Keratinocyte (primary cell): ENCODE measurements around the gene DAPK2. TPM values are rescaled to one million over a fixed set of nuclear protein-coding genes. Genes with fewer than 3 reads are reported as not detected.

Experiments used
- DNase-seq: peaks from one replicate; pipeline ENCODE4 v3.0.0-alpha.2; 2011; ENCODE audit warnings: low read depth, missing footprints, low spot score
- FAIRE-seq: peaks from 2 replicates; lab custom pipeline; 2011; peaks lifted over from hg19 to GRCh38; lab: Jason Lieb, UNC
- H2AFZ ChIP-seq: 2 replicates; pipeline ENCODE4 v1.6.0; 2012; ENCODE audit warnings: low read length, control low read depth, inconsistent platforms; ENCODE audit not compliant: control insufficient read depth
- H3K27ac ChIP-seq: 2 replicates; pipeline ENCODE4 v1.5.1; 2011; ENCODE audit warnings: low read length; ENCODE audit not compliant: control insufficient read depth, insufficient read depth
- H3K27me3 ChIP-seq: 3 replicates; pipeline ENCODE4 v1.6.0; 2011; ENCODE audit warnings: low read length; ENCODE audit not compliant: control insufficient read depth, insufficient read depth; ENCODE audit errors: extremely low read depth
- H3K36me3 ChIP-seq, 2 experiments: 2 replicates in 1 of 2; 3 replicates in 1 of 2; pipeline ENCODE4 v1.5.1; 2011; ENCODE audit warnings: low read length in 2 of 2, mild to moderate bottlenecking in 1 of 2; ENCODE audit not compliant: control insufficient read depth in 2 of 2, insufficient read depth in 2 of 2; ENCODE audit errors: extremely low read depth in 1 of 2
- H3K4me1 ChIP-seq: 3 replicates; pipeline ENCODE4 v1.5.1; 2011; ENCODE audit warnings: low read length; ENCODE audit not compliant: control insufficient read depth, insufficient read depth; ENCODE audit errors: extremely low read depth
- H3K4me2 ChIP-seq: 3 replicates; pipeline ENCODE4 v1.6.0; 2011; ENCODE audit warnings: low read depth, low read length; ENCODE audit not compliant: control insufficient read depth, insufficient read depth; ENCODE audit errors: extremely low read depth
- H3K4me3 ChIP-seq, 3 experiments: fragments of 200-600 bp in 1 of 3; sonication (generic) in 1 of 3; 2 replicates in 2 of 3; 3 replicates in 1 of 3; pipeline ENCODE4 v1.5.1; 2011 to 2016; ENCODE audit warnings: low read length in 3 of 3, mild to moderate bottlenecking in 3 of 3, control low read depth in 2 of 3, inconsistent platforms in 1 of 3, low read depth in 1 of 3, mixed read lengths in 1 of 3, mixed run types in 1 of 3, moderate library complexity in 1 of 3; ENCODE audit not compliant: control insufficient read depth in 2 of 3, insufficient read depth in 2 of 3; ENCODE audit errors: extremely low read depth in 1 of 3
- H3K79me2 ChIP-seq: 2 replicates; pipeline ENCODE4 v1.6.0; 2012; ENCODE audit warnings: low read length; ENCODE audit not compliant: control insufficient read depth, insufficient read depth
- H3K9ac ChIP-seq: 3 replicates; pipeline ENCODE4 v1.6.0; 2011; ENCODE audit warnings: low read length; ENCODE audit not compliant: control insufficient read depth, insufficient read depth; ENCODE audit errors: extremely low read depth
- H3K9me1 ChIP-seq: 3 replicates; pipeline ENCODE4 v1.6.0; 2011; ENCODE audit warnings: low read length; ENCODE audit not compliant: control insufficient read depth, insufficient read depth; ENCODE audit errors: extremely low read depth
- H3K9me3 ChIP-seq: 2 replicates; pipeline ENCODE4 v1.5.1; 2012; ENCODE audit warnings: low read depth, low read length; ENCODE audit not compliant: control insufficient read depth
- H4K20me1 ChIP-seq: 3 replicates; pipeline ENCODE4 v1.6.0; 2011; ENCODE audit warnings: low read length; ENCODE audit not compliant: control insufficient read depth, insufficient read depth; ENCODE audit errors: extremely low read depth
- EZH2 ChIP-seq: IDR thresholded peaks from one replicate; pipeline ENCODE4 v1.6.1; 2012; ENCODE audit warnings: inconsistent platforms, mild to moderate bottlenecking, low read length, moderate library complexity
- dilution Hi-C: fragments of 300-500 bp; cut with MboI; formaldehyde crosslinking; loops from one replicate; pipeline ENCODE4 v1.7.0; 2020; ENCODE audit warnings: low sequenced_read_pairs; ENCODE audit not compliant: extremely low pct_ligation_motif_present
- polyA plus RNA-seq, 5 experiments: library from polyadenylated mRNA; depleted of rRNA in 3 of 5; stranded (reverse) in 3 of 5; stranded (forward) in 1 of 5; unstranded in 1 of 5; fragments of >200 nt; gene quantifications; 1 replicate in 1 of 5; 2 replicates in 3 of 5; 3 replicates in 1 of 5; pipeline versions ENCODE4 v1.2.1 to v1.2.3, GENCODE V29; 2011 to 2012; ENCODE audit warnings: missing spikeins in 2 of 5, low read depth in 1 of 5, low replicate concordance in 1 of 5
- TF ChIP-seq, protein P1 (sequence below), 3 experiments: IDR thresholded peaks in 1 of 3; conservative IDR thresholded peaks in 1 of 3; optimal IDR thresholded peaks in 1 of 3; 2 replicates in 2 of 3; 3 replicates in 1 of 3; pipeline versions ENCODE3 to v1.5.1; 2011; ENCODE audit warnings: low read length in 3 of 3, mild to moderate bottlenecking in 3 of 3, moderate library complexity in 2 of 3, control low read depth in 1 of 3, inconsistent platforms in 1 of 3; ENCODE audit not compliant: insufficient read depth in 2 of 3; ENCODE audit errors: extremely low read depth in 1 of 3

The DAPK2 gene
- polyA plus RNA-seq, 1 donor (not counting 4 experiments of a cell fraction or from before 2014, with no cell fraction given), result 1.4 TPM

DNA sequence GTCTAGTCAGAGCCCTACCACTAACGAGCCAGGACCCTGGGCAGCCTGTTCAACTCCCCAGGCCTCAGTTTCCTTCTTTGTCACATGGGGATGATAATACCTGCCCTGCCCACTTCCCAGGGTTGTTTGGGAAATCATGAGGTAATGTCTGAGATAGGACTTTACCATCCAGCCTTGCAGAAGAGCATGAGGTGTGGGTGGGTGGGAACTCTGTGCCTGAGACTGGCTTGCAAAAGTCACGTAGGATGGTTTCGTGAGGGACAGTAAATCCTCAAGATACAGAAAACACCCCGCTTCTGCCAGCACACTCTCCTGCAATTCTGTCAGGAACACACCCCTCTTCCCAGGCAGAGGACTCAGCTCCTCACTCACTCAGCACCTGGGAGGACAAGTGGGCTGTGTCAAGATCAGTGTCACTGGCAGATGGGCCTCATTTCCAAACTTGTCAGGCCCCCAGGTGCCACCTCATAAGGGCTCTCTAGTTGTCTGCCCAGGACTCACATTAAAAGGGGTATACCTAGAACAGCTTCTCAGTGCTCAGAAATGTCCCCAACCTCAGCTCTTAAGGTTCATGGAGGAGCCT, 58.4 kb downstream of the DAPK2 start:
- Histone ChIP-seq H2AFZ (no peak overlapping the region), H3K9ac (no peak overlapping the region), H3K9me1 (no peaks in the 10 kb centered on the region), H4K20me1 (no peaks in the 10 kb centered on the region), H3K79me2 (no peaks in the 10 kb centered on the region), H3K4me3 (no peak overlapping the region), H3K36me3 (peaks cover 0 to 1% of the 10 kb centered on the region in 2 experiments), H3K9me3 (no peaks in the 10 kb centered on the region), H3K4me1 (no peaks in the 10 kb centered on the region), H3K4me2 (no peak overlapping the region), H3K27me3 (no peaks in the 10 kb centered on the region), H3K27ac (no peak overlapping the region)
- DNase-seq (no peak), FAIRE-seq (no peak)
- no peak for TF ChIP-seq EZH2
- TF ChIP-seq, protein P1, sequence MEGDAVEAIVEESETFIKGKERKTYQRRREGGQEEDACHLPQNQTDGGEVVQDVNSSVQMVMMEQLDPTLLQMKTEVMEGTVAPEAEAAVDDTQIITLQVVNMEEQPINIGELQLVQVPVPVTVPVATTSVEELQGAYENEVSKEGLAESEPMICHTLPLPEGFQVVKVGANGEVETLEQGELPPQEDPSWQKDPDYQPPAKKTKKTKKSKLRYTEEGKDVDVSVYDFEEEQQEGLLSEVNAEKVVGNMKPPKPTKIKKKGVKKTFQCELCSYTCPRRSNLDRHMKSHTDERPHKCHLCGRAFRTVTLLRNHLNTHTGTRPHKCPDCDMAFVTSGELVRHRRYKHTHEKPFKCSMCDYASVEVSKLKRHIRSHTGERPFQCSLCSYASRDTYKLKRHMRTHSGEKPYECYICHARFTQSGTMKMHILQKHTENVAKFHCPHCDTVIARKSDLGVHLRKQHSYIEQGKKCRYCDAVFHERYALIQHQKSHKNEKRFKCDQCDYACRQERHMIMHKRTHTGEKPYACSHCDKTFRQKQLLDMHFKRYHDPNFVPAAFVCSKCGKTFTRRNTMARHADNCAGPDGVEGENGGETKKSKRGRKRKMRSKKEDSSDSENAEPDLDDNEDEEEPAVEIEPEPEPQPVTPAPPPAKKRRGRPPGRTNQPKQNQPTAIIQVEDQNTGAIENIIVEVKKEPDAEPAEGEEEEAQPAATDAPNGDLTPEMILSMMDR (optimal IDR thresholded peaks at IDR 0.05 in 1 of 3, IDR thresholded peaks at IDR 0.05 in 1 of 3, conservative IDR thresholded peaks at IDR 0.05 in 1 of 3; ENCODE audit: extremely low read depth in 1 of 3, insufficient read depth in 2 of 3, low read length in 3 of 3), result no peak
- dilution Hi-C loops, result no loop called here

DNA sequence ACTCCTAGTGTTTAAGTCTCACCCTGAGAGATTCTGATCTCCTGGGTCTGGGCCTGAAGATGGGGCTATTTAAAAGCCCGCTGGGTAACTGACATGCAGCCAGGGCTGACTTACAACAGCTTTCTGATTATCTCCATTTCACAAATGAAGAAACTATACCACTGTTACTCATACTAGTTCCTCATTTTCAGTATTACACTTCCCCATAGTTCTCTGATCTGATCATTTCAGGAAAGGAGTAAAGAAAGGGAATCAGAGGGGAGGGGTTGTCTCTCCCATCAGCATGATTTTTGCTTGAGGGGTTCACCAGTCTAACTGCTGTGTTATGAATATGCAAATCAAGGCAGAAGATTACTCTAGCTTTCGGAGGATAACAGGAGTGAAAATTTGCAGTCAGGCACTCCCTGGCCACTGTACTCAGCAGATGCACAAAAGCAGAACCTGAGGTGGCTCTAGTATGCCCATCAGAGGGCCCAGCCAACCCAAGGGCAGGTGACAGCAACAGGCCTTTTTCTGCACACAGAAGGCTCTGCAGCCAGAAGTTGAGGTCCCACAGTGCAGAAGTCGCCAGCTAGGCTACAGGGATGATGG, 59.4 kb downstream of the DAPK2 start:
- DNase-seq, result no peak
- H3K4me3 ChIP-seq, result no peak overlapping the region
- H4K20me1 ChIP-seq, result no peaks in the 10 kb centered on the region
- peaks cover 0 to 1% of the 10 kb centered on the region in 2 experiments for H3K36me3 ChIP-seq
- TF ChIP-seq, protein P1 (optimal IDR thresholded peaks at IDR 0.05 in 1 of 3, IDR thresholded peaks at IDR 0.05 in 1 of 3, conservative IDR thresholded peaks at IDR 0.05 in 1 of 3; ENCODE audit: extremely low read depth in 1 of 3, insufficient read depth in 2 of 3, low read length in 3 of 3), result no peak
- no peak for TF ChIP-seq EZH2
- H3K79me2 ChIP-seq, result no peaks in the 10 kb centered on the region
- H2AFZ ChIP-seq, result no peak overlapping the region
- no peaks in the 10 kb centered on the region for H3K27me3 ChIP-seq
- dilution Hi-C loops, result no loop called here
- no peak for FAIRE-seq
- no peak overlapping the region for H3K9ac ChIP-seq
- H3K27ac ChIP-seq, result no peak overlapping the region
- H3K9me1 ChIP-seq, result peaks cover under 1% of the 10 kb centered on the region
- H3K9me3 ChIP-seq, result no peaks in the 10 kb centered on the region
- H3K4me1 ChIP-seq, result peaks cover 6% of the 10 kb centered on the region
- no peak overlapping the region for H3K4me2 ChIP-seq
